Breast epithelium (tissue), 3 donors: ENCODE measurements around the gene DRD4.

Experiments
- CTCF ChIP-seq, 3 donors: fragments of 450-650 bp; IDR thresholded peaks; one replicate each; pipeline ENCODE4 v1.5.1; 2016 to 2017; ENCODE audit warnings: antibody characterized with exemption in 3 of 3, mild to moderate bottlenecking in 3 of 3, moderate library complexity in 3 of 3
- POLR2A ChIP-seq: fragments of 450-650 bp; IDR thresholded peaks from one replicate; pipeline ENCODE4 v1.6.1; 2016; ENCODE audit warnings: antibody characterized with exemption, mild to moderate bottlenecking, moderate library complexity

DNA sequence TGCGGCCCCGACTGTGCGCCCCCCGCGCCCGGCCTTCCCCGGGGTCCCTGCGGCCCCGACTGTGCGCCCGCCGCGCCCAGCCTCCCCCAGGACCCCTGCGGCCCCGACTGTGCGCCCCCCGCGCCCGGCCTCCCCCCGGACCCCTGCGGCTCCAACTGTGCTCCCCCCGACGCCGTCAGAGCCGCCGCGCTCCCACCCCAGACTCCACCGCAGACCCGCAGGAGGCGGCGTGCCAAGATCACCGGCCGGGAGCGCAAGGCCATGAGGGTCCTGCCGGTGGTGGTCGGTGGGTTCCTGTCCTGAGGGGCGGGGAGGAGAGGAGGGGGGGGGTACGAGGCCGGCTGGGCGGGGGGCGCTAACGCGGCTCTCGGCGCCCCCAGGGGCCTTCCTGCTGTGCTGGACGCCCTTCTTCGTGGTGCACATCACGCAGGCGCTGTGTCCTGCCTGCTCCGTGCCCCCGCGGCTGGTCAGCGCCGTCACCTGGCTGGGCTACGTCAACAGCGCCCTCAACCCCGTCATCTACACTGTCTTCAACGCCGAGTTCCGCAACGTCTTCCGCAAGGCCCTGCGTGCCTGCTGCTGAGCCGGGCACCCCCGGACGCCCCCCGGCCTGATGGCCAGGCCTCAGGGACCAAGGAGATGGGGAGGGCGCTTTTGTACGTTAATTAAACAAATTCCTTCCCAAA lies 3.1 kb downstream of the DRD4 start:
- TF ChIP-seq CTCF (IDR thresholded peaks at IDR 0.05) (no peak), POLR2A (no peak)
